HG03039 (cell line): ENCODE data around the gene WDR82.
A peak's percentile ranks its signal among the peaks of the same experiment; 100 is the strongest.

Experiments
- ATAC-seq: cut with Tn5 transposase; IDR thresholded peaks from one replicate; pipeline ENCODE4 v1.9.1; 2021; ENCODE audit warnings: mild to moderate bottlenecking, moderate library complexity; ENCODE audit not compliant: unreplicated experiment

WDR82 gene

DNA sequence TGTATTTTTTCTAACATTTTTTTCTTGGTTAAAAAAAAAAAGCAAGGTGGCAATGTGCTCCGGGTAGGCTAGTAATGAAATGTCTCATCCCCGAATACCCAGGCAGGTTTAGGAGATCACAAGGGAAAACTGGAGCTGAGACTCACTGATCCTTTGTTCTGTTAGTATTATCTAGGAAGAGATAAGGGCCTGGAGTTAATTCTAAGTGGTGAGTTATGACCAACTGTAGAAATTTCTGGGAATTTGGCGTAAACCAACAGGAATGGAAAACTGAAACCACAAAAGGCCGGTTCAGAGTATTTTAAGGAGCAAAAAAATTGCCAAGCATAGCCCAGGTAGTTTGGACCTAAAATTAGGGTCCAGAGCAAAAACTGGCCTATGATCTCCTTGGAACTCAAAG is 20.5 kb downstream of the WDR82 start:
- ATAC-seq = no peak

GRCh38 chr3:52256622-52257021 is 21.8 kb downstream of the WDR82 start:
- ATAC-seq = no peak

DNA sequence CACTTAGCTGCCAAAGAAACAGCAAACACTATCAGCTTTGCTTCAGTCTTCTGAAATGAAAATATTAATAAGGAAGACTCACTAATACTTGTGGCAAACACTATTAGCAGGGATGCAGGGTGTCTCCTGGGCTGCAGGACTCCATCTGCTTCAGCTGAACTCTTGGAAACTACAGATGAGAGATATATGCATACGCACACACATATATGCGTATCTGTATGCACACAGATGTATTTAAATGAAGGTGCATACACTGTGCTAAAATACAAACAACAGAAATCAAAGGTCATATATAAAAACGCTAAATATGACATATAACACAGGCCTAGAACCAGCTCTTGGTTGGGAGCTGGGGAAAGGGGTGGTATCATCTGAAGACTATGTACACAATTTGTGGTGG is 22.3 kb downstream of the WDR82 start:
- no peak for ATAC-seq

DNA sequence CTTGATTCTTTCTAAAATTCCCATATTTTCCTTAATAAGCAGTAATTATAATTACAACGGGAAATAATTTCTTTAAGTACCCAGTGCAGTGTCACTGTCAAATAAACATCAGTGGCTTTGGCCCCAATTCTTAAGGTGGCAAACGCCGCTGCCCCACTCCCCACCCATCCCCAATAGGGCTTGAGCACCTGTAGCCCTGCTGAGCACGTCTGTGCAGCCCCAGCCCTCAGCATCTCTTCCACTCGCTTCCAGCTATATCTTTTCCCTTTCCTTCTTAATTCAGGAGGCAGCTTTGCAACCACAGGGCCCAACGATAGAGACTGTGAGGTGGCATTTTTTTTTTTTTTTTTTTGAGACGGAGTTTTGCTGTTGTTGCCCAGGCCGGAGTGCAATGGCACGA is 23.8 kb downstream of the WDR82 start:
- no peak for ATAC-seq

DNA sequence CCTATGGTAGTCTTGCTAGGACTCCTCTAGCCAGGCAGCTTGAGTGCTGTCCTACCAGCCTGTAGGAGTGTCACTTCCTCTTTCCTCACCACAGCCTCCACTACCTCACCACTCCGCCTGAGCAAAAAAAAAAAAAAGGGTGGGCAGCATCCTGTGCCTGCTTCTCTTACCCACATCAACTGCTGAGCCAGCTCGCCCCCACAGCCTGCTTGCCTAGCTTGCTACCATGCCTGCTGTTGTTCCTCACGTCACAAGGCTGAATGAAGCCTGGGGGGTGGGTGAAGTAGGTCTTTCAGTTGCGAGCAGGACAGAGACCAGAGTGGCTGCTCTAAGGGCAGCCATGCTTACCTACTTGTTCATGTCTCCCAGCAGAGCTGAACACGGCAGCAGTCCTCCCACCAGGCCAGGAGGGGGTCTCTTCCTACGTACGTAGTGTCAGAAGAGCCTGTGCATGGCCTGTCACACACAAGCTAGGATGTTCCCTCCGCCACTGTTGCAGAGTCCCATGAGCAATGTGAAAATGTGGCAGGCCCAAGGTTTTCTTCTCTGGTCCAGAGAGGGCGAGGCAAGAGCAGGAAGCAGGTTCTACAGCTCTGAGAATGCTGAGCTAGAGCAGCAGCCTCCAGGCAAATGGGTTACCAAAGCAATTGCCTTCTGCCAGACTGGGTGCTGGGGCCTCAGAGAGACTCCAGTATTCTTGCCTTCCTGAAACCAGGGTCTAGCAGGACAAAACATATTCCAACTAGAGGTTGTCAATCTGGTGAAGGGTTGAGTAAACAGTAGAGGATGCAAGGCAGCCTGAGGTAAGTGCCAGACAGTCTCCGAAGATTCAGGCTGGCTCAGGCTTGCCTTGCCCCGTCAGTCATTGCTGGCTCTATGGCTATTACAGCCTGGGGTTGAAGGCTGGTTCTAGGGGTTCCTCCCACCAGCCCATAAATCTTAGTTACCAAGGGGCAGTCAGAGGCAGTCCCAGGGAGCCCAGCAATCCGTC is 24.8 kb downstream of the WDR82 start:
- peak; percentile 91 for ATAC-seq

- ATAC-seq = no peak
Observed at GRCh38 chr3:52250122-52250521, 28.3 kb downstream of the WDR82 start.

GRCh38 chr3:52249683-52250082 is 28.8 kb downstream of the WDR82 start:
- ATAC-seq = no peak

DNA sequence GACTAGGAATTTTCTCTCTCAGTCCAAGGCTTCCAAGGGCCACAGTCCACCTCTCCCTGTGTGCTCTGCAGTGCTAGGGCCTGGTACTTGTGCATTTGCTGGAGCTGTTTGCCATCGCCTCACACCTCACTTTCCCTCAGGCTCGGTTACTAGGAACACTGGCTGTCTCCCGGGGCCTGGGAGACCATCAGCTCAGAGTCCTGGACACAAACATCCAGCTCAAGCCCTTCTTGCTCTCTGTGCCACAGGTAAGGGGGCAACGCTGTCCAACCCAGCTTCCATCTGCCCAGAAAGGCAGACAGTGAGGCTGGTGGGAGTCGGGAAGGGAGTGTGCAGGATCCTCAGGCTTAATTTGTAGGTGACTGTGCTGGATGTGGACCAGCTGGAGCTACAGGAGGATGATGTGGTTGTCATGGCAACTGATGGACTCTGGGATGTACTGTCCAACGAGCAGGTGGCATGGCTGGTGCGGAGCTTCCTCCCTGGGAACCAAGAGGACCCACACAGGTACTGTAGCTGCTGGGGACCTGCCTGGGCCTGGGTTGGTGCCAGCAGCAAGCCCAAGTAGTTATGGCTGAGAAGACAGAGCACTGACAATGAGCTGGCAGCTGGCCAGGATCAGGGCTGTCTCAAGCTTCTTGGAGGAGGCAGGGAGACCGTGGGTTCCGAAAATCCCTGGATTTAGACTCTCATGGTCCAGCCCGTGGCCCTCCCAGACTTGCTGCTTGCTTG is 29.5 kb downstream of the WDR82 start:
- ATAC-seq = no peak

GRCh38 chr3:52248165-52248541 is 30.3 kb downstream of the WDR82 start:
- ATAC-seq = no peak

- ATAC-seq = no peak
Observed at GRCh38 chr3:52247409-52248164, 30.9 kb downstream of the WDR82 start.

DNA sequence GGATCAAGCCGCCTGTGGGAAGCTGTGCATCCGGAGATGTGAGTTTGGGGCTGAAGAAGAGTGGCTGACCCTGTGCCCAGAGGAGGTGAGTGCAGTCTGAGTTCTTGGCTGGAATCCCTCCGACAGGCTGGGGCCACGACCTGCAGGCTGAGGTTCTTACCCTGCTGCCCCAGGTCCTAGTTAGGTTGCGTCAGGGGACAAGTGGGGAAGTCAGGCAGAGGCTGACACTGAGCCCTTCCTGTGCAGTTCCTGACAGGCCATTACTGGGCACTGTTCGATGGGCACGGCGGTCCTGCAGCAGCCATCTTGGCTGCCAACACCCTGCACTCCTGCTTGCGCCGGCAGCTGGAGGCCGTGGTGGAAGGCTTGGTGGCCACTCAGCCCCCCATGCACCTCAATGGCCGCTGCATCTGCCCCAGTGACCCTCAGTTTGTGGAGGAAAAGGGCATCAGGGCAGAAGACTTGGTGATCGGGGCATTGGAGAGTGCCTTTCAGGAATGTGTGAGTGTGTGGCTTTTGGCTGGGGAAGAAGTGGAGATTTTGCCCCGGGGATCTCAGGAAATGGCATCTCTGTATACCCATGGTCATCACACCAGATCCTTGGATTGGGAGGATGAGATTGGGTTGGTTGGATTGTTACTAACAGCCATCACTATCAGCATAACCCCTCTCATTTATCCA is 31.6 kb downstream of the WDR82 start:
- no peak for ATAC-seq

DNA sequence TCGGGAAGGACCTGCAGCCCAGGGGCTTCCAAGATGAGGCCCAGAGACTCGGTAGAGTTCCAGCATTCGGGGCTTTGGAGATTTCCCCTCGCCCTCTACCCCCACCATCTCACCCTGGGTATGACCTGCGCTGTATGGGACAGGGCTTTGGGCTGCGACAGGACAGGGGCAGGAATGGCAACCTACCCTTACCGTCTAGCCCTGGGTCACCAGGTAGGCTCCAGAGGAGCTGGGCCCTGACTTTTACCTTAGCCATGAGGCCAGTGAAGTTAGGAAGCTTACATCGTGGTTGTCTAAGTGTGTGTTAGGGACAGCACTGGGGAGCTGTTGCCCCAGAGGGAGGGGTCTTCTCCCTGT is 32.2 kb downstream of the WDR82 start:
- no peak for ATAC-seq

- no peak for ATAC-seq
Observed at GRCh38 chr3:52245322-52246263, 32.9 kb downstream of the WDR82 start, which contains the start of gene PPM1M. PPM1M (plus strand) TSS chr3:52245759; CDS start chr3:52245825, 66 bp downstream.

DNA sequence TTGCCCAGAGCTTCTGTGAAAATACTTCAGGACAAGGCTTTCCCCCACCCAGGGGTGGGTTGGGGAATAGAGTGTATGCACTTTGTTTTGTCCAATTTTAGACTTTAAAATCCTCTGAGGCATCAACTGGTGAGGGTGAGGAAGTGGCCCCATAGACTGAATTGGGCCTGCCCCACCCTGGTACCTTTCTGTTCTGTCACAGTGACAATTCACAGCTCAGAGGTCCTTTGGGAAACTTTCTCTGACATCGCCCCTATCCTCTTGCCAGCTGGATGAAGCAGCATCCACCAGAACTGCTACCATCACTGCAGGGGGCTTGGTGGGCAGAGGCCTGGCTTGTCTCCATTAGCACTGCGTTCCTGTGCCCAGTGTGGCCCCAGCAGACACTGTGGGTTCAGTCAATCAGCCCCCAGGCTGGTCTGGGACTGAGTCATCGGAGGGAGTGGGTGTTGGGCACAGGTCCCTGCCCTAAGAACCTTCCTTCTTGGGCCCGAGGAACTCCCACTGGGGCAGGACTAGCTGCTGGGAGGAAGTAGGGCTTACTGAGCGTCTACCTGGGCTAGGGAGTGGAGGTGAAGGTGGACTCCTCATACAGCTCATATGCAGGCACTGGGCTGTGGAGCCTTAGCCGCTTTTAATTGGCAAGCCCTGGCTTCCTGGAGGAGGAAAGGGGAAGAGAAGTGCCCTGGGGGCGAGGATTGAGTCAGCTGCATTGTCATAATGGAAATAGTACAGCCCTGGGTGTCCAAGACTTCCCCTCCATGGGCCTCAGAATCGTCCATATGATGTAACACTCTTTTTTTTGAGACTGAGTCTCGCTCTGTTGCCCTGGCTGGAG is 34.4 kb downstream of the WDR82 start:
- ATAC-seq = peak; percentile 22

DNA sequence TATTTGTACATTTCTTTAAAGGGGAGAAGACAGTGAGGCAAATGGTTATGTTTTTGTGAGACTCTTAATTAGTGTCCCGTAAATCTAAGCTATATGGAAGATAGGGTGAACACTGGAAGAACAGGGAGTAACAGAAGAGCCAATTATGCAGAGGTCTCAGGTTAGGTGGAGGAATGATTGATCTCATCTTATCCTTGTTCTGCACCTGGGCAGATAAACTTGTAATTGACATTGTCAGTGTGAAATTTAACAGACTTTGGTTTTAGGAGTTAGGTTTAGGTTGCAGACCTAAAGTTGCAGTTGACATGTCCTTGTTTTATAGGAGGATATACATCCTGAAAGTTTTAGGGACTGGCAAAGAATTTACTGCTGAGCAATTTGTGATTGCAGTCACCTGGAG is 36.4 kb downstream of the WDR82 start:
- no peak for ATAC-seq

GRCh38 chr3:52240886-52241370 is 37.5 kb downstream of the WDR82 start:
- no peak for ATAC-seq

DNA sequence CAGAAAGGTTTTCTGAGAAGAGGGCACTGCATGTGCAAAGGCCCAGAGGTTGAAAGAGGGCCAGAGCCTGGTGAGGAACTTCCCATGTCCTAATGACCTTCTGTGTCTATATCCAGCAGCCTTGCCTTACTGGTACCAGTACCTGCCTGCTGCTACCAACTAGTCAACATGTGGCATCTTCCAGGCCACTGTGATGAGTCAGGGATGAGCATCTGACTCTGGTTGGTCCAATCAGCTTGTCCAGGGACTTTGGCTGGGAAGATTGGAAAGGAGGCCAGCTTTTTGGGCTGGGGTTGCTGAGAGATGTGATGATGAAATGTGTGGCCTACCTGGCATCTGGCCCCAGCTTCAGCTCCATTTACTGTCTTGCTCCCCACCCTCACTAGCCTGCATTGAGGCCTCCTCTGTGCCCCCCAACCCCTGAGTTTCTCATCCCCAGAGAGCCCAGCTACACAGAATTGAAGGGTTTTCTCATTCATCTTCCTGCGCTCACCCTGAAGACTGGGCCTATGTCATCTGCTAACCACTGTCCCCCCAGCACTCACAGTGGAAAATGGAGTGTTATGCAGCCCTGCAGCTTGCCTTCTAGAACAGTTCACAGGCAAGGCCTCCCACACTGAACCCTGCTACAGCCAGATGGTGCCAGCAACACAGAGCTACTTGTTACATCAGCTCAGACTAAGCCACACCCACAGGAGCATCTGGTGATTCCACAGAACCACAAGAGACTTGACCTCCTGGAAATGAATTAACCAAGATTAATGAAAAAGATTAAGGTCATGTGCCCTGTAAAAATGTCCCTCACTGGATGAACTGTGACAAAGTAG is 38.2 kb downstream of the WDR82 start:
- ATAC-seq = no peak
